Lower leg skin (tissue), 4 donors: ENCODE data around the gene RAVER1. TPM values are rescaled to one million over a fixed set of nuclear protein-coding genes. Genes with fewer than 3 reads are reported as not detected.

ENCODE experiments used
- DNase-seq, 2 donors: peaks; one replicate each; pipeline ENCODE4 v3.0.0-alpha.2; 2019; ENCODE audit warnings: low spot score in 2 of 2
- H3K4me3 ChIP-seq: fragments of 200-600 bp; sonication (generic); 2 replicates; pipeline ENCODE4 v1.5.1; 2017; ENCODE audit warnings: mild to moderate bottlenecking, low read depth; ENCODE audit not compliant: poor library complexity, severe bottlenecking
- CTCF ChIP-seq, 3 donors: fragments of 450-650 bp; IDR thresholded peaks; one replicate each; pipeline ENCODE4 v1.5.1; 2016; ENCODE audit warnings: antibody characterized with exemption in 3 of 3, mild to moderate bottlenecking in 3 of 3, moderate library complexity in 2 of 3
- POLR2A ChIP-seq, 2 donors: fragments of 450-650 bp; IDR thresholded peaks; one replicate each; pipeline ENCODE4 v1.6.1; 2016 to 2017; ENCODE audit warnings: antibody characterized with exemption in 2 of 2, mild to moderate bottlenecking in 1 of 2, moderate library complexity in 1 of 2
- WGBS, 2 donors: methylation state at CpG; one replicate each; pipeline ENCODE4 v1.1.5; 2018; 5-methylcytosine and 5-hydroxymethylcytosine counted together
- intact Hi-C: fragments of 100-400 bp; cut with DNase I; formaldehyde crosslinking; loops from one replicate; pipeline ENCODE4 v1.15.0; 2023; ENCODE audit warnings: low total_unique reads
- total RNA-seq, 4 donors: library from RNA; depleted of rRNA; stranded (reverse); fragments of >200 nt; gene quantifications; one replicate each; pipeline ENCODE4 v1.1.0, GENCODE V29; 2016

Gene RAVER1
- total RNA-seq, 4 donors from 2014 or later, result 14.2 to 22.5 (median 19.2) TPM

- intact Hi-C loops, result no loop called here
- 87% methylated on average over 5 of the region's 5 CpGs for WGBS, 2 donors
- TF ChIP-seq CTCF (IDR thresholded peaks at IDR 0.05) (no peak), POLR2A (IDR thresholded peaks at IDR 0.05) (no peak)
- no peak overlapping the region for H3K4me3 ChIP-seq
- DNase-seq, result no peak
Measured at GRCh38 chr19:10306327-10306726, 27.0 kb downstream of the RAVER1 start.

GRCh38 chr19:10305139-10305806 lies 28.1 kb downstream of the RAVER1 start:
- intact Hi-C loops, result no loop called here
- WGBS, 2 donors, result 74 to 81% methylated on average over 17 of the region's 17 CpGs
- no peak overlapping the region for H3K4me3 ChIP-seq
- TF ChIP-seq POLR2A (IDR thresholded peaks at IDR 0.05), result no peak
- TF ChIP-seq CTCF (IDR thresholded peaks at IDR 0.05), result no peak
- DNase-seq, result no peak

- intact Hi-C loops, result no loop called here
- DNase-seq, result no peak
- WGBS, 2 donors, result 50 to 53% methylated on average over 14 of the region's 14 CpGs
- TF ChIP-seq POLR2A (IDR thresholded peaks at IDR 0.05), result no peak
- TF ChIP-seq CTCF (IDR thresholded peaks at IDR 0.05), result no peak
- H3K4me3 ChIP-seq, result no peak overlapping the region
Measured at GRCh38 chr19:10299545-10300458, 33.5 kb downstream of the RAVER1 start.

GRCh38 chr19:10295847-10296591 lies 37.3 kb downstream of the RAVER1 start:
- intact Hi-C loops, result no loop called here
- no peak for DNase-seq
- 6 to 9% methylated on average over 25 to 37 of the region's 58 CpGs for WGBS, 2 donors
- TF ChIP-seq CTCF (IDR thresholded peaks at IDR 0.05), result no peak
- H3K4me3 ChIP-seq, result no peak overlapping the region

- no peak for DNase-seq
- TF ChIP-seq CTCF (IDR thresholded peaks at IDR 0.05) (no peak), POLR2A (IDR thresholded peaks at IDR 0.05) (no peak)
- intact Hi-C loops, result no loop called here
- H3K4me3 ChIP-seq, result no peak overlapping the region
- 1 to 2% methylated on average over 22 to 36 of the region's 48 CpGs for WGBS, 2 donors
Measured at GRCh38 chr19:10295305-10295846, 38.0 kb downstream of the RAVER1 start.
